Breast epithelium (tissue), 3 donors: ENCODE results near the gene IL1RAP.

Experiments
- CTCF ChIP-seq, 3 donors: fragments of 450-650 bp; IDR thresholded peaks; one replicate each; pipeline ENCODE4 v1.5.1; 2016 to 2017; ENCODE audit warnings: antibody characterized with exemption in 3 of 3, mild to moderate bottlenecking in 3 of 3, moderate library complexity in 3 of 3
- POLR2A ChIP-seq: fragments of 450-650 bp; IDR thresholded peaks from one replicate; pipeline ENCODE4 v1.6.1; 2016; ENCODE audit warnings: antibody characterized with exemption, mild to moderate bottlenecking, moderate library complexity
- POLR2AphosphoS5 ChIP-seq, 3 donors: sonication (generic); formaldehyde crosslinking; IDR thresholded peaks; one replicate each; pipeline ENCODE4 v1.6.1; 2017; ENCODE audit warnings: antibody characterized with exemption in 3 of 3

GRCh38 chr3:190646996-190647395, 133.1 kb downstream of the IL1RAP start:
- TF ChIP-seq CTCF (IDR thresholded peaks at IDR 0.05) (no peak), POLR2AphosphoS5 (IDR thresholded peaks at IDR 0.05) (no peak), POLR2A (no peak)
